AG04449 (cell line): ENCODE measurements around the gene HNRNPDL.
"Not testable (repeated sequence)": the region's sequence is repeated elsewhere in the genome, so short reads cannot be mapped to it uniquely, and the experiment has no call there.

Experiments
- CTCF ChIA-PET: fragments of 350-600 bp; formaldehyde crosslinking; extraction: SDS; loops from one replicate; lab custom pipeline; 2021; ENCODE audit warnings: antibody characterized with exemption; lab: Yijun Ruan, JAX
- POLR2A ChIA-PET: fragments of 400-600, 350-600 bp; formaldehyde crosslinking; extraction: SDS; loops from one replicate; lab custom pipeline; 2020; ENCODE audit warnings: antibody characterized with exemption, inconsistent platforms; lab: Yijun Ruan, JAX
- DNase-seq: peaks from one replicate; pipeline ENCODE4 v3.0.0-alpha.2; 2010; ENCODE audit warnings: low read depth, low spot score
- H3K4me3 ChIP-seq: 2 replicates; pipeline ENCODE4 v1.5.1; 2011; ENCODE audit warnings: low read depth, mild to moderate bottlenecking, control low read depth, low read length
- TF ChIP-seq, protein P1 (sequence below): IDR thresholded peaks from one replicate; pipeline ENCODE4 v1.5.1; 2011; ENCODE audit warnings: mild to moderate bottlenecking, moderate library complexity, low read length, control low read depth, inconsistent platforms; ENCODE audit not compliant: insufficient read depth; ENCODE audit errors: missing control alignments

HNRNPDL gene

GRCh38 chr4:82430193-82430963 lies at the start of gene HNRNPDL, which contains the start of gene ENOPH1:
Gene HNRNPDL (minus strand): TSS chr4:82430462. CDS start chr4:82429690, 772 bp downstream.
Gene ENOPH1 (plus strand): TSS chr4:82430590. CDS start chr4:82430830, 240 bp downstream.
- H3K4me3 ChIP-seq = peak within 1 kb of the TSS; percentile 96
- TF ChIP-seq, protein P1, sequence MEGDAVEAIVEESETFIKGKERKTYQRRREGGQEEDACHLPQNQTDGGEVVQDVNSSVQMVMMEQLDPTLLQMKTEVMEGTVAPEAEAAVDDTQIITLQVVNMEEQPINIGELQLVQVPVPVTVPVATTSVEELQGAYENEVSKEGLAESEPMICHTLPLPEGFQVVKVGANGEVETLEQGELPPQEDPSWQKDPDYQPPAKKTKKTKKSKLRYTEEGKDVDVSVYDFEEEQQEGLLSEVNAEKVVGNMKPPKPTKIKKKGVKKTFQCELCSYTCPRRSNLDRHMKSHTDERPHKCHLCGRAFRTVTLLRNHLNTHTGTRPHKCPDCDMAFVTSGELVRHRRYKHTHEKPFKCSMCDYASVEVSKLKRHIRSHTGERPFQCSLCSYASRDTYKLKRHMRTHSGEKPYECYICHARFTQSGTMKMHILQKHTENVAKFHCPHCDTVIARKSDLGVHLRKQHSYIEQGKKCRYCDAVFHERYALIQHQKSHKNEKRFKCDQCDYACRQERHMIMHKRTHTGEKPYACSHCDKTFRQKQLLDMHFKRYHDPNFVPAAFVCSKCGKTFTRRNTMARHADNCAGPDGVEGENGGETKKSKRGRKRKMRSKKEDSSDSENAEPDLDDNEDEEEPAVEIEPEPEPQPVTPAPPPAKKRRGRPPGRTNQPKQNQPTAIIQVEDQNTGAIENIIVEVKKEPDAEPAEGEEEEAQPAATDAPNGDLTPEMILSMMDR = no peak
- ChIA-PET CTCF (interaction anchor here (0.6 to 2.9 kb wide), 9 partner anchors 10 to 365 kb away, joined by 3 to 19 read pairs (median 6); no protein-coding TSS in a partner anchor), POLR2A (interaction anchor here (0.6 to 2.4 kb wide), 6 partner anchors 11 to 910 kb away, joined by 3 to 26 read pairs (median 4); partner anchors contain the start of genes COPS4 and HNRNPD)
- DNase-seq = peak; percentile 47

DNA sequence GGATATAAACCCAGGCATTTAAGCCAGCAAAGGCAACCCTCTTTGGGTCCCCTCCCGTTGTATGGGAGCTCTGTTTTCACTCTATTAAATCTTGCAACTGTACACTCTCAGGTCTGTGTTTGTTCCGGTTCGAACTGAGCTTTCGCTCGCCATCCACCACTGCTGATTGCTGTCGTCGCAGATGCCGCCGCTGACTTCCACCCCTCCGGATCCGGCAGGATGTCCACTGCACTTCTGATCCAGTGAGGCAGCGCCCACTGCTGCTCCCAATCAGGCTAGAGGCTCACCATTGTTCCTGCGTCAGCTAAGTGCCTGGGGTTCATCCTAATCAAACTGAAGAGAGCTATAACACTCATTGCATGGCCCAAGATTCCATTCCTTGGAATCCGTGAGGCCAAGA lies 49.3 kb upstream of the HNRNPDL start:
- POLR2A ChIA-PET = no interaction called here
- no peak for DNase-seq
- TF ChIP-seq, protein P1 = no peak
- CTCF ChIA-PET = interaction anchor here (1.3 to 1.8 kb wide), 2 partner anchors 9 to 17 kb away, joined by 3 to 4 read pairs; no protein-coding TSS in a partner anchor
- H3K4me3 ChIP-seq = no peak overlapping the region

DNA sequence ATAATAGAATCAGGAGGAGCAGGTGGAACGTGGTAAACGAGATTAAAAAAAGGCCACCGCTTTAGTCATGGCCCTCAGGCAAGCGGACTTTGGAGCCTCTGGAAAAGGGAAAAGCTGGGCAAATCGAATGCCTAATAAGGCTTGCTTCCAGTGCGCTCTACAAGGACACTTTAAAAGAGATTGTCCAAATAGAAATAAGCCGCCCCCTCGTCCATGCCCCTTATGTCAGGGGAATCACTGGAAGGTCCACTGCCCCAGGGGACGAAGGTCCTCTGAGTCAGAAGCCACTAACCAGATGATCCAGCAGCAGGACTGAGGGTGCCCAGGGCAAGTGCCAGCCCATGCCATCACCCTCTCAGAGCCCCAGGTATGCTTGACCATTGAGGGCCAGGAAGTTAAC lies 47.2 kb upstream of the HNRNPDL start:
- CTCF ChIA-PET, POLR2A ChIA-PET, H3K4me3 ChIP-seq, DNase-seq: not testable (repeated sequence)

DNA sequence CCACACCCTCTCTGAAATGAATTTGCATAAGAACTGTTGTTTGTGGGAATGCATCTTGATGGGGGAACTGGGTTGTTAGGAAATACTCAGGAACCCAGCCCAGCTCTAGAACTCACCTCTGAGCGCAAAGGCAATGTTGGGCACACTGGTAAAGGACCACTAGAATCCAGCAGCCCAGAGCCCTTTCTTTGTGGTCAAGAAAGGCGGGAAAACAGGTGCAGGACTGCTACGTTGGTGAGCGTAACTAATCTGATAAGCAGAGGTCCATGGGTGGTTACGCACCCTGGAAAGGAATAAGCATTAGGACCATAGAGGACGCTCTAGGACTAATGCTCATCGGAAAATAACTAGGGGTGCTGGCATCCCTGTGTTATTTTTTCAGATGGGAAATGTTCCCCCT lies 45.7 kb upstream of the HNRNPDL start:
- CTCF ChIA-PET = interaction anchor here (1.1 to 1.4 kb wide), 2 partner anchors 16 to 263 kb away, joined by 3 to 4 read pairs; no protein-coding TSS in a partner anchor
- DNase-seq, POLR2A ChIA-PET, H3K4me3 ChIP-seq: not testable (repeated sequence)

GRCh38 chr4:82473621-82474164 lies 43.4 kb upstream of the HNRNPDL start:
- ChIA-PET CTCF (interaction anchor here (1.1 to 1.4 kb wide), 2 partner anchors 11 to 265 kb away, joined by 3 to 4 read pairs; no protein-coding TSS in a partner anchor), POLR2A (no interaction called here)
- TF ChIP-seq, protein P1 = no peak

GRCh38 chr4:82473080-82473479 lies 42.8 kb upstream of the HNRNPDL start:
- H3K4me3 ChIP-seq, POLR2A ChIA-PET, DNase-seq: not testable (repeated sequence)
- CTCF ChIA-PET = interaction anchor here (1.1 to 1.4 kb wide), 2 partner anchors 11 to 266 kb away, joined by 3 to 4 read pairs; no protein-coding TSS in a partner anchor

More at GRCh38 chr4:82473621-82474164, 43.4 kb upstream of the HNRNPDL start:
- no peak overlapping the region for H3K4me3 ChIP-seq
- DNase-seq = no peak

DNA sequence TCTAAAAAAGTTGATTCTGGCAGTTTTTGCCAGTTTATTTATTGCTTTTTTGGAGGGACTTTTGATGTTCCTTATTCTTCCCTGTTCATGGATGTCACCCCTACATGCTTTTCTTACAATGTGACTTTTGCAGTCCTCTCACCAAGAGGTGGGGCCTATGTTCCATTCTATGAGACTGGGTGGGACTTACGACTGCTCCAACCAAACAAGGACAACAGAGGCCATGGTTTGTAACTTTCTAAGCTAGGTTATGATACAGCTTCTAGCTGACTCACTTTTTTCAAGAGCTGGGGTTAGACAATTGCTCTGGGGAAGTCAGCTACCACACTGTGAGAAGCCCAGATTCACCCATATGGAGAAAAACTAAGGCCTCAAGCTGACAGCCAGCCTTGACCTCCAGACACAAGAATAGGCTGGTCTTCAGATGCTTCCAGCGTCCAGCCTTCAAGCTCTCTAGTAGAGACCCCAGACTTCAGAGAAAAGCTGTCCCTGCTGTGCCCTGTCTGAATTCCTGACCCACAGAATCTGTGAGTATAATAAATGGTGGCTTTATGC lies 39.6 kb upstream of the HNRNPDL start:
- no peak overlapping the region for H3K4me3 ChIP-seq
- POLR2A ChIA-PET = interaction anchor here (1.1 kb wide), 1 partner anchor 40 kb away, joined by 3 read pairs; no protein-coding TSS in a partner anchor
- TF ChIP-seq, protein P1 = no peak
- CTCF ChIA-PET = interaction anchor here (0.9 to 2.7 kb wide), 5 partner anchors 10 to 329 kb away, joined by 3 to 21 read pairs (median 4); partner anchors contain the start of gene SCD5
- DNase-seq = peak; percentile 42
